A549 (cell line): ENCODE results near the gene RHOJ. TPM values are rescaled to one million over a fixed set of nuclear protein-coding genes. Genes with fewer than 3 reads are reported as not detected.

Experiments
- ATAC-seq, 2 experiments: fragments of 200-7000 bp in 1 of 2; fragments of >200 bp in 1 of 2; cut with Nextera tagmentation in 1 of 2; cut with Tn5 transposase in 1 of 2; 3 replicates each; pipeline versions ENCODE4 v1.8.0 to v1.9.1; 2018 to 2020; ENCODE audit warnings: mild to moderate bottlenecking in 1 of 2, moderate library complexity in 1 of 2
- CTCF ChIA-PET: fragments of 300-600 bp; sonication (Branson Sonifier 250); formaldehyde crosslinking; extraction: SDS; loops from one replicate; lab custom pipeline; 2021; ENCODE audit warnings: antibody characterized with exemption, inconsistent platforms; lab: Yijun Ruan, JAX
- POLR2A ChIA-PET: fragments of 350-600 bp; formaldehyde crosslinking; extraction: SDS; loops from one replicate; lab custom pipeline; 2021; ENCODE audit warnings: antibody characterized with exemption, inconsistent platforms; lab: Yijun Ruan, JAX
- DNase-seq, 2 experiments: peaks; one replicate each; pipeline versions ENCODE4 v3.0.0 to v3.0.0-alpha.2; 2011 to 2016; ENCODE audit warnings: low read depth in 1 of 2, low spot score in 1 of 2
- FAIRE-seq: peaks from 2 replicates; lab custom pipeline; 2011; peaks lifted over from hg19 to GRCh38; lab: Jason Lieb, UNC
- H3K27ac ChIP-seq, 2 experiments: fragments of >200 bp; sonication (Bioruptor Twin); formaldehyde crosslinking; 3 replicates each; pipeline ENCODE4 v1.5.1; 2016 to 2017
- H3K4me1 ChIP-seq: fragments of >200 bp; sonication (Bioruptor Twin); formaldehyde crosslinking; 3 replicates; pipeline ENCODE4 v1.6.1; 2016
- H3K4me2 ChIP-seq: fragments of >200 bp; sonication (Bioruptor Twin); formaldehyde crosslinking; 3 replicates; pipeline ENCODE4 v1.6.1; 2016
- H3K4me3 ChIP-seq: fragments of >200 bp; sonication (Bioruptor Twin); formaldehyde crosslinking; 3 replicates; pipeline ENCODE4 v1.5.1; 2016
- H3K9me3 ChIP-seq: fragments of >200 bp; sonication (Bioruptor Twin); formaldehyde crosslinking; 3 replicates; pipeline ENCODE4 v1.6.1; 2016
- ATOH8 ChIP-seq: fragments of 250-450 bp; sonication (Bioruptor Pico); IDR thresholded peaks from 2 replicates; pipeline ENCODE4 v1.5.0; 2020; ENCODE audit warnings: low read depth, mild to moderate bottlenecking, moderate library complexity
- BCL3 ChIP-seq: fragments of >200 bp; sonication (Bioruptor Twin); formaldehyde crosslinking; IDR thresholded peaks from 3 replicates; pipeline ENCODE4 v1.6.1; 2016
- BHLHE40 ChIP-seq: IDR thresholded peaks from 2 replicates; pipeline ENCODE4 v1.6.1; 2012; ENCODE audit warnings: low read depth, low read length, inconsistent platforms
- CBX2 ChIP-seq: fragments of 200-600 bp; sonication (generic); IDR thresholded peaks from 2 replicates; pipeline ENCODE4 v1.6.1; 2016; ENCODE audit warnings: low read depth, mild to moderate bottlenecking, borderline replicate concordance
- CBX8 ChIP-seq: fragments of 200-600 bp; sonication (generic); IDR thresholded peaks from 2 replicates; pipeline ENCODE4 v1.6.1; 2016
- CEBPB ChIP-seq, 2 experiments: fragments of >200 bp in 1 of 2; sonication (Bioruptor Twin) in 1 of 2; formaldehyde crosslinking in 1 of 2; IDR thresholded peaks; 2 replicates each; pipeline ENCODE4 v1.6.1; 2012 to 2016
- CHD2 ChIP-seq: fragments of 150-350 bp; IDR thresholded peaks from 2 replicates; pipeline ENCODE4 v1.6.1; 2014; ENCODE audit warnings: low read length; ENCODE audit not compliant: partially characterized antibody
- E2F6 ChIP-seq: IDR thresholded peaks from 2 replicates; pipeline ENCODE4 v1.6.1; 2012; ENCODE audit warnings: low read depth, borderline replicate concordance
- EHF ChIP-seq: fragments of 250-450 bp; sonication (Bioruptor Pico); IDR thresholded peaks from 2 replicates; pipeline ENCODE4 v1.5.0; 2020; ENCODE audit warnings: mild to moderate bottlenecking
- EP300 ChIP-seq, 2 experiments: fragments of >200 bp; sonication (Bioruptor Twin); formaldehyde crosslinking; IDR thresholded peaks; 2 replicates in 1 of 2; 3 replicates in 1 of 2; pipeline ENCODE4 v1.6.1; 2016 to 2017
- ESRRA ChIP-seq: fragments of 150-350 bp; IDR thresholded peaks from 2 replicates; pipeline ENCODE4 v1.6.1; 2014; ENCODE audit warnings: mild to moderate bottlenecking, low read length, borderline replicate concordance
- FOXS1 ChIP-seq: fragments of 250-450 bp; sonication (Bioruptor Pico); IDR thresholded peaks from 2 replicates; pipeline ENCODE4 v1.5.0; 2020; ENCODE audit warnings: mild to moderate bottlenecking, moderate library complexity
- GATA3 ChIP-seq: IDR thresholded peaks from 2 replicates; pipeline ENCODE4 v1.6.1; 2012; ENCODE audit warnings: borderline replicate concordance
- HES2 ChIP-seq: fragments of >200 bp; sonication (Bioruptor Twin); formaldehyde crosslinking; IDR thresholded peaks from 2 replicates; pipeline ENCODE4 v1.6.1; 2016
- HOXA7 ChIP-seq: fragments of 250-450 bp; sonication (Bioruptor Pico); IDR thresholded peaks from 2 replicates; pipeline ENCODE4 v1.5.0; 2020; ENCODE audit warnings: mild to moderate bottlenecking, moderate library complexity
- HOXB5 ChIP-seq: fragments of 250-450 bp; sonication (Bioruptor Pico); IDR thresholded peaks from 2 replicates; pipeline ENCODE4 v1.5.0; 2020; ENCODE audit warnings: mild to moderate bottlenecking, moderate library complexity
- JUN ChIP-seq, 2 experiments: fragments of >200 bp; sonication (Bioruptor Twin); formaldehyde crosslinking; IDR thresholded peaks; 2 replicates in 1 of 2; 3 replicates in 1 of 2; pipeline ENCODE4 v1.6.1; 2016 to 2017
- MAX ChIP-seq: IDR thresholded peaks from 2 replicates; pipeline ENCODE4 v1.6.1; 2012
- MYC ChIP-seq: IDR thresholded peaks from 2 replicates; pipeline ENCODE4 v1.6.1; 2012; ENCODE audit warnings: mild to moderate bottlenecking, inconsistent platforms, low read length, improper control_type of control experiment, borderline replicate concordance
- NPAS2 ChIP-seq: fragments of 250-450 bp; sonication (Bioruptor Pico); IDR thresholded peaks from 2 replicates; pipeline ENCODE4 v1.8.0; 2022; ENCODE audit warnings: mild to moderate bottlenecking, moderate library complexity, borderline replicate concordance
- PBX3 ChIP-seq: IDR thresholded peaks from 2 replicates; pipeline ENCODE4 v1.6.1; 2012
- POLR2A ChIP-seq: IDR thresholded peaks from 2 replicates; pipeline ENCODE4 v1.6.1; 2012; ENCODE audit warnings: mild to moderate bottlenecking, low read length
- RARB ChIP-seq: fragments of 250-450 bp; sonication (Bioruptor Pico); IDR thresholded peaks from 2 replicates; pipeline ENCODE4 v1.8.0; 2021; ENCODE audit warnings: mild to moderate bottlenecking, moderate library complexity
- RCOR1 ChIP-seq: fragments of 150-350 bp; IDR thresholded peaks from 2 replicates; pipeline ENCODE4 v1.6.1; 2014; ENCODE audit warnings: antibody characterized with exemption, low read length, low read depth
- RFX5 ChIP-seq: fragments of 450-650 bp; IDR thresholded peaks from 2 replicates; pipeline ENCODE4 v1.7.1; 2014; ENCODE audit warnings: antibody characterized with exemption, mild to moderate bottlenecking, moderate library complexity
- RNF2 ChIP-seq: fragments of 200-600 bp; sonication (generic); IDR thresholded peaks from 2 replicates; pipeline ENCODE4 v1.6.1; 2016; ENCODE audit warnings: low read depth, mild to moderate bottlenecking, antibody characterized with exemption, moderate library complexity, borderline replicate concordance
- TFCP2L1 ChIP-seq: fragments of 250-450 bp; sonication (Bioruptor Pico); IDR thresholded peaks from 2 replicates; pipeline ENCODE4 v1.5.0; 2021; ENCODE audit warnings: mild to moderate bottlenecking
- TP53 ChIP-seq: fragments of 250-450 bp; sonication (Bioruptor Pico); IDR thresholded peaks from 2 replicates; pipeline ENCODE4 v1.5.0; 2021; ENCODE audit warnings: mild to moderate bottlenecking, moderate library complexity
- USF2 ChIP-seq: fragments of 450-650 bp; IDR thresholded peaks from 2 replicates; pipeline ENCODE4 v1.6.1; 2014; ENCODE audit warnings: antibody characterized with exemption
- ZC3H11A ChIP-seq: fragments of 450-650 bp; IDR thresholded peaks from 2 replicates; pipeline ENCODE4 v1.6.1; 2014; ENCODE audit warnings: antibody characterized with exemption, mild to moderate bottlenecking
- WGBS: methylation state at CpG from one replicate; pipeline ENCODE4 v1.1.6; 2017; ENCODE audit errors: missing lambda C conversion rate; 5-methylcytosine and 5-hydroxymethylcytosine counted together
- polyA plus RNA-seq, 4 experiments: library from polyadenylated mRNA; depleted of rRNA in 3 of 4; stranded (reverse); fragments of >200 nt; fragmentation: RNase III in 1 of 4; extraction: RNeasy Plus Mini Kit Qiagen cat#74134 plus additional on column Dnase treatment in 1 of 4; gene quantifications; 2 replicates in 3 of 4; 3 replicates in 1 of 4; pipeline ENCODE4 v1.2.3, GENCODE V29; 2011 to 2017

The RHOJ gene
- polyA plus RNA-seq, 2 of the 4 experiments (the other 2 are of a cell fraction), result not detected

- CTCF ChIA-PET, result interaction anchor here (0.8 to 1.6 kb wide), 4 partner anchors 26 to 1473 kb away, joined by 3 to 6 read pairs (median 4); no protein-coding TSS in a partner anchor
- FAIRE-seq, result no peak
- ATAC-seq, result no peak
Measured at GRCh38 chr14:63282997-63283883, 79.0 kb downstream of the RHOJ start.

GRCh38 chr14:63283884-63284248 lies 79.6 kb downstream of the RHOJ start:
- H3K4me2 ChIP-seq, result no peak overlapping the region
- no peak for ATAC-seq
- no peak for DNase-seq
- TF ChIP-seq ZC3H11A (no peak), MYC (no peak), BCL3 (no peak), MAX (no peak), RARB (CRISPR knock-in tag) (no peak), BHLHE40 (no peak), RCOR1 (no peak), ATOH8 (CRISPR knock-in tag) (no peak), EHF (CRISPR knock-in tag) (no peak), EP300 (IDR thresholded peaks at IDR 0.05) (no peak), CBX2 (no peak), RFX5 (no peak), POLR2A (no peak), ESRRA (no peak), USF2 (no peak), RNF2 (no peak), CBX8 (no peak)
- TF ChIP-seq, all 56 proteins: peak for 0
- no peak for FAIRE-seq
- H3K4me1 ChIP-seq, result no peaks in the 10 kb centered on the region
- no peak overlapping the region for H3K4me3 ChIP-seq
- POLR2A ChIA-PET, result no interaction called here
- CTCF ChIA-PET, result interaction anchor here (0.8 to 1.6 kb wide), 5 partner anchors 12 to 1473 kb away, joined by 3 to 6 read pairs (median 3); no protein-coding TSS in a partner anchor
- H3K27ac ChIP-seq, result no peak overlapping the region
- no peaks in the 10 kb centered on the region for H3K9me3 ChIP-seq
- 32% methylated on average over 7 of the region's 7 CpGs for WGBS

More at GRCh38 chr14:63282997-63283883, 79.0 kb downstream of the RHOJ start:
- no peaks in the 10 kb centered on the region for H3K4me1 ChIP-seq
- no peak for TF ChIP-seq TP53 (CRISPR knock-in tag)
- TF ChIP-seq PBX3, result no peak
- TF ChIP-seq HOXB5 (CRISPR knock-in tag), result no peak
- no peak for TF ChIP-seq JUN (IDR thresholded peaks at IDR 0.05)
- TF ChIP-seq NPAS2 (CRISPR knock-in tag), result no peak
- TF ChIP-seq HOXA7 (CRISPR knock-in tag), result no peak
- TF ChIP-seq E2F6, result no peak
- no peak for TF ChIP-seq TFCP2L1 (CRISPR knock-in tag)
- TF ChIP-seq CBX8, result no peak
- no peak for TF ChIP-seq RCOR1
- TF ChIP-seq BHLHE40, result no peak
- TF ChIP-seq ESRRA, result no peak
- TF ChIP-seq GATA3, result no peak
- TF ChIP-seq HES2, result no peak
- TF ChIP-seq USF2, result no peak
- no peak for TF ChIP-seq POLR2A
- no peak for TF ChIP-seq CHD2
- no peak for TF ChIP-seq FOXS1 (CRISPR knock-in tag)
- TF ChIP-seq CEBPB (IDR thresholded peaks at IDR 0.05), result no peak
- TF ChIP-seq, all 56 proteins: peak for 0
- whole genome bisulfite sequencing, result 29% methylated on average over 8 of the region's 8 CpGs
- DNase-seq, result no peak
- Histone ChIP-seq H3K27ac (no peak overlapping the region), H3K4me3 (no peak overlapping the region), H3K4me2 (no peak overlapping the region), H3K9me3 (no peaks in the 10 kb centered on the region)
- POLR2A ChIA-PET, result no interaction called here
